Fibroblast of lung (primary cell): ENCODE measurements around the gene MICB.

Experiments
- EZH2 ChIP-seq: IDR thresholded peaks from 2 replicates; pipeline ENCODE4 v1.5.1; 2012; ENCODE audit warnings: low read length, control low read depth, mild to moderate bottlenecking; ENCODE audit errors: missing control alignments
- TF ChIP-seq, protein P1 (sequence below), 2 donors: IDR thresholded peaks in 1 of 2; conservative IDR thresholded peaks in 1 of 2; 1 replicate in 1 of 2; 2 replicates in 1 of 2; pipeline ENCODE4 v1.5.1; 2011 to 2012; ENCODE audit warnings: low read length in 2 of 2, control low read depth in 1 of 2, inconsistent platforms in 1 of 2, low read depth in 1 of 2, mild to moderate bottlenecking in 1 of 2

DNA sequence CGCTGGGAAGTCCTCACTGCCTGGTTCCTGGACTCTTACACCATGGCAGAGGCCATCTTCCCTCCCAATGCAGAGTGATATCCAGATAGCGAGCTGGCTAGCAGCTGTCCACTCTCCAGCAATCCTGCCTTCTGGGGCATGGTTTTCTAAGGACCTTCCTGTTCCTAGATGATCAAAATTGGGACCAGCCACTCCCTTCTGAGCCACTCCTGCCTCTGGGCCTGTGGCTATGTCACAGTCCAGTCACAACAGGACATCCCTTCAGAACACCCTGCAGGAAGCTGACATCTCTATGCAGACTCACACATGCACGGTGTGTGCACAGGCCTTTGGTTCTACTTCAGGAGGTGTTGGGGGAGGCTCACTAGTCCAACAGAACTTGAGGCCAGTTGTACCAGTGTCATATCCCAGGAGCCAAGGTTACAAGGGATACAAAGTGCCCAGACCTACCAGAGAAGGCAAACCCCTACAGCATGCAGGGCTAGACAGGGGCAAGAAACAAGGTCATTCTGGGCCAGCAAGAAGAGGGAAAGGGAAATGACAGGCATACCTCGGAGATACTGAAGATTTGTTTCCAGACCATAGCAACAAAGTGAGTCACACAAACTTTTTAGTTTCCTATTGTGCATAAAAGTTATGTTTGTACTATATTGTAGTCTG, 28.1 kb downstream of the MICB start:
- TF ChIP-seq, protein P1, sequence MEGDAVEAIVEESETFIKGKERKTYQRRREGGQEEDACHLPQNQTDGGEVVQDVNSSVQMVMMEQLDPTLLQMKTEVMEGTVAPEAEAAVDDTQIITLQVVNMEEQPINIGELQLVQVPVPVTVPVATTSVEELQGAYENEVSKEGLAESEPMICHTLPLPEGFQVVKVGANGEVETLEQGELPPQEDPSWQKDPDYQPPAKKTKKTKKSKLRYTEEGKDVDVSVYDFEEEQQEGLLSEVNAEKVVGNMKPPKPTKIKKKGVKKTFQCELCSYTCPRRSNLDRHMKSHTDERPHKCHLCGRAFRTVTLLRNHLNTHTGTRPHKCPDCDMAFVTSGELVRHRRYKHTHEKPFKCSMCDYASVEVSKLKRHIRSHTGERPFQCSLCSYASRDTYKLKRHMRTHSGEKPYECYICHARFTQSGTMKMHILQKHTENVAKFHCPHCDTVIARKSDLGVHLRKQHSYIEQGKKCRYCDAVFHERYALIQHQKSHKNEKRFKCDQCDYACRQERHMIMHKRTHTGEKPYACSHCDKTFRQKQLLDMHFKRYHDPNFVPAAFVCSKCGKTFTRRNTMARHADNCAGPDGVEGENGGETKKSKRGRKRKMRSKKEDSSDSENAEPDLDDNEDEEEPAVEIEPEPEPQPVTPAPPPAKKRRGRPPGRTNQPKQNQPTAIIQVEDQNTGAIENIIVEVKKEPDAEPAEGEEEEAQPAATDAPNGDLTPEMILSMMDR (conservative IDR thresholded peaks at IDR 0.05 in 1 of 2, IDR thresholded peaks at IDR 0.05 in 1 of 2; ENCODE audit: low read depth in 1 of 2, low read length in 2 of 2), result no peak
- no peak for TF ChIP-seq EZH2
